Measurements from ENCODE around the gene GET4. TPM values are rescaled to one million over a fixed set of nuclear protein-coding genes. Genes with fewer than 3 reads are reported as not detected.

The GET4 gene
- total RNA-seq, 3 donors from 2014 or later (not counting 1 experiment from before 2014, with no cell fraction given), result 69.3 to 81.6 (median 73.2) TPM

- Mint-ChIP-seq H3K27ac (no peak overlapping the region), H3K36me3 (peaks cover 8% of the 10 kb centered on the region), H3K4me3 (no peak overlapping the region), H3K9me3 (no peaks in the 10 kb centered on the region), H3K27me3 (ENCODE audit: low read depth in 2 of 2) (no peaks in the 10 kb centered on the region), H3K4me1 (no peaks in the 10 kb centered on the region)
- DNase-seq (no peak), ATAC-seq (no peak)
- Histone ChIP-seq H3K36me3 (ENCODE audit: control insufficient read depth, insufficient read depth, low read length) (peaks cover 34% of the 10 kb centered on the region), H3K4me1 (ENCODE audit: control insufficient read depth, insufficient read depth, low read length) (no peaks in the 10 kb centered on the region), H3K4me3 (ENCODE audit: low read length) (no peak overlapping the region), H3K27me3 (ENCODE audit: control insufficient read depth, insufficient read depth, low read length) (no peaks in the 10 kb centered on the region), H3K27ac (ENCODE audit: low read length) (no peak overlapping the region), H3K9me3 (ENCODE audit: control insufficient read depth, insufficient read depth, low read length) (no peaks in the 10 kb centered on the region)
- intact Hi-C loops (cut with micrococcal nuclease), result no loop called here
- TF ChIP-seq, protein P1, sequence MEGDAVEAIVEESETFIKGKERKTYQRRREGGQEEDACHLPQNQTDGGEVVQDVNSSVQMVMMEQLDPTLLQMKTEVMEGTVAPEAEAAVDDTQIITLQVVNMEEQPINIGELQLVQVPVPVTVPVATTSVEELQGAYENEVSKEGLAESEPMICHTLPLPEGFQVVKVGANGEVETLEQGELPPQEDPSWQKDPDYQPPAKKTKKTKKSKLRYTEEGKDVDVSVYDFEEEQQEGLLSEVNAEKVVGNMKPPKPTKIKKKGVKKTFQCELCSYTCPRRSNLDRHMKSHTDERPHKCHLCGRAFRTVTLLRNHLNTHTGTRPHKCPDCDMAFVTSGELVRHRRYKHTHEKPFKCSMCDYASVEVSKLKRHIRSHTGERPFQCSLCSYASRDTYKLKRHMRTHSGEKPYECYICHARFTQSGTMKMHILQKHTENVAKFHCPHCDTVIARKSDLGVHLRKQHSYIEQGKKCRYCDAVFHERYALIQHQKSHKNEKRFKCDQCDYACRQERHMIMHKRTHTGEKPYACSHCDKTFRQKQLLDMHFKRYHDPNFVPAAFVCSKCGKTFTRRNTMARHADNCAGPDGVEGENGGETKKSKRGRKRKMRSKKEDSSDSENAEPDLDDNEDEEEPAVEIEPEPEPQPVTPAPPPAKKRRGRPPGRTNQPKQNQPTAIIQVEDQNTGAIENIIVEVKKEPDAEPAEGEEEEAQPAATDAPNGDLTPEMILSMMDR (IDR thresholded peaks at IDR 0.05), result no peak
- 98% methylated on average over 25 of the region's 25 CpGs for WGBS (ENCODE audit: insufficient coverage)
Observed at GRCh38 chr7:865921-866320, 10.4 kb upstream of the GET4 start.

DNA sequence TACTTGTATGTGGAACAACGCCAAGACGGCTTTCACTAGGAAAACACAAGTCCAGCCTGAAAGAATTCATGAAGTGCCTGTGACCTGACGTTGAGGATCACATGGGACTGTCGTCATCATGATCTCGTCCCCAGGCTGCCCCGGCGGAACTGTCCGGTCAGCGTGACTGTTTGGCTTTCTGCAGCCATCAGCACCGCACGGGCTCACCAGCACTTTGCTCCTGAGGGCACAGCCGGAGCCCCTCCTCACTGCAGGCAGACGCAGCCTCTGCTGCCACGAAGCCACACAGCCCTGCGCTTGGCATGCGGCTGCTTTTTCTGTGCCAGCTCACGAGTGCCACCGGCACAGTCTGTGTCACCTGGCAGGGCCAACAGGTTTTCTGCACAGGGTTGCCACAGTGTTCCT, 9.4 kb upstream of the GET4 start:
- Mint-ChIP-seq H3K4me3 (no peak overlapping the region), H3K27me3 (ENCODE audit: low read depth in 2 of 2) (no peaks in the 10 kb centered on the region), H3K4me1 (no peaks in the 10 kb centered on the region), H3K27ac (no peak overlapping the region), H3K36me3 (no peaks in the 10 kb centered on the region), H3K9me3 (no peaks in the 10 kb centered on the region)
- Histone ChIP-seq H3K9me3 (ENCODE audit: control insufficient read depth, insufficient read depth, low read length) (no peaks in the 10 kb centered on the region), H3K27me3 (ENCODE audit: control insufficient read depth, insufficient read depth, low read length) (no peaks in the 10 kb centered on the region), H3K36me3 (ENCODE audit: control insufficient read depth, insufficient read depth, low read length) (peaks cover 23% of the 10 kb centered on the region), H3K27ac (ENCODE audit: low read length) (no peak overlapping the region), H3K4me3 (ENCODE audit: low read length) (no peak overlapping the region), H3K4me1 (ENCODE audit: control insufficient read depth, insufficient read depth, low read length) (no peaks in the 10 kb centered on the region)
- TF ChIP-seq, protein P1 (IDR thresholded peaks at IDR 0.05), result no peak
- ATAC-seq (no peak), DNase-seq (no peak)
- WGBS (ENCODE audit: insufficient coverage), result 97% methylated on average over 18 of the region's 18 CpGs
- intact Hi-C loops (cut with micrococcal nuclease), result no loop called here

DNA sequence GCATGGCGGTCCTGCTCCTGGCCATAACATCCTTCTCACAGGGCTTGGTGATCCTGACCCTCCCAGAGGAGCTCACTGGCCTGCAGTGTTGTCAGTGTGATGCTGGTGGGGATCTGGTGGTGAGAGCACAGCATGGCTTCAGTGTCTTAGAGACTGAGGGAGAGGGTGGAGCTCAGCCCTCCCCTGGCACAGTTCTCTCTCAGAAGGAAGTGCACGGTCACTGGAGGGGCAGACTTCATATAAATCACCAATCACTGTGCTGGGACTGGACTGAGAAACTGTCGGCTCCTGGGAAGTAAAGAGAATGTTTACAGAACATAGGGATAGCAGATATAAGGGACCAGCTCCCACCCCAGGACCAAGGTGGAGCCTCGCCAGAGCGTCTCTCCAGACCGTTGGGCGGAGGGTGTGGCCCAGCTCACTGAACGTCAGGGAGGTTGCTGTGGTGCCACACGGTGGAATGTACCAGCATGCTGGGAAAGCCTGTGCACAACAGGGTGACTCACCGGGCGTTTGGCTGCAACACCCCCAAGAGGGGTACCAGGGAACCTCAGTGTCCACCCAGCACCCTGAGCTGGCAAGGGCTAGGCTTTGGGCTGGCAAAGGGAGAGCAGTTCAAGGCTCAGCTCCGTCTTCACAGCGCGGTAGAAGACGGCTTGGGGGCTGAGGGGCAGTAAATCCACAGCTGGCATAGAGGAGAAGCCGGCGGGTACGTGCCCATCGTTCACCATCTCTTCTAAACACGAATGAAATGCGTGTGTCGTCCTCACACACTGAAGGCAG, 8.8 kb upstream of the GET4 start:
- H3K4me1 ChIP-seq (ENCODE audit: control insufficient read depth, insufficient read depth, low read length), result no peaks in the 10 kb centered on the region
- no peak overlapping the region for H3K27ac Mint-ChIP-seq
- no peak overlapping the region for H3K4me3 Mint-ChIP-seq
- H3K4me3 ChIP-seq (ENCODE audit: low read length), result no peak overlapping the region
- no peak overlapping the region for H3K27ac ChIP-seq (ENCODE audit: low read length)
- 95% methylated on average over 22 of the region's 22 CpGs for WGBS (ENCODE audit: insufficient coverage)
- H3K9me3 Mint-ChIP-seq, result no peaks in the 10 kb centered on the region
- no peaks in the 10 kb centered on the region for H3K4me1 Mint-ChIP-seq
- H3K27me3 Mint-ChIP-seq (ENCODE audit: low read depth in 2 of 2), result no peaks in the 10 kb centered on the region
- no peaks in the 10 kb centered on the region for H3K27me3 ChIP-seq (ENCODE audit: control insufficient read depth, insufficient read depth, low read length)
- H3K9me3 ChIP-seq (ENCODE audit: control insufficient read depth, insufficient read depth, low read length), result no peaks in the 10 kb centered on the region
- intact Hi-C loops (cut with micrococcal nuclease), result no loop called here
- peaks cover 24% of the 10 kb centered on the region for H3K36me3 ChIP-seq (ENCODE audit: control insufficient read depth, insufficient read depth, low read length)
- no peak for ATAC-seq
- DNase-seq, result no peak
- no peaks in the 10 kb centered on the region for H3K36me3 Mint-ChIP-seq
- TF ChIP-seq, protein P1 (IDR thresholded peaks at IDR 0.05), result no peak

DNA sequence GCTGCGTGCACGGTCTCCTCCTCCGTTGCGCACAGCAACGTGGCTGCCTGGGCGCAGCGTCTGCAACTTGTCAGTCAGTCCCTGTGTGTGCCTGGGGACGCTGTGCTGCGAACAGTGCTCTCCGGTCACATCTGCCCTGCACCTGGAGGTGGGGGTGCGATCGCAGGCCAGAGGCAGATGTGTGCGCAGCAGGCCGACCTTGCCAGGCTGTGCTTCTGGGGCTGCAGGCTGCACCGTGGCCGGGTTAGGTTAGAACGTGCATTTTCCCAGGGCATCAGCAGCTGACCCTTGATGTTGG, 8.2 kb upstream of the GET4 start:
- Histone ChIP-seq H3K27me3 (ENCODE audit: control insufficient read depth, insufficient read depth, low read length) (no peaks in the 10 kb centered on the region), H3K4me3 (ENCODE audit: low read length) (no peak overlapping the region), H3K4me1 (ENCODE audit: control insufficient read depth, insufficient read depth, low read length) (no peaks in the 10 kb centered on the region), H3K36me3 (ENCODE audit: control insufficient read depth, insufficient read depth, low read length) (peaks cover 24% of the 10 kb centered on the region), H3K27ac (ENCODE audit: low read length) (no peak overlapping the region), H3K9me3 (ENCODE audit: control insufficient read depth, insufficient read depth, low read length) (no peaks in the 10 kb centered on the region)
- Mint-ChIP-seq H3K27me3 (ENCODE audit: low read depth in 2 of 2) (no peaks in the 10 kb centered on the region), H3K27ac (no peak overlapping the region), H3K4me3 (no peak overlapping the region), H3K9me3 (no peaks in the 10 kb centered on the region), H3K4me1 (peaks cover 2% of the 10 kb centered on the region in 2 donors), H3K36me3 (no peaks in the 10 kb centered on the region)
- ATAC-seq, result no peak
- WGBS (ENCODE audit: insufficient coverage), result 97% methylated on average over 17 of the region's 17 CpGs
- TF ChIP-seq, protein P1 (IDR thresholded peaks at IDR 0.05), result no peak
- intact Hi-C loops (cut with micrococcal nuclease), result no loop called here
- DNase-seq, result no peak

All from natural killer cell (primary cell).